GM19025 (cell line): Measurements from ENCODE around the gene TRIO.
A peak's percentile ranks its signal among the peaks of the same experiment; 100 is the strongest.
"Not testable (repeated sequence)": the region's sequence is repeated elsewhere in the genome, so short reads cannot be mapped to it uniquely, and the experiment has no call there.

Experiments used
- ATAC-seq: cut with Tn5 transposase; IDR thresholded peaks from one replicate; pipeline ENCODE4 v1.9.1; 2021; ENCODE audit warnings: mild to moderate bottlenecking, low read depth, moderate library complexity; ENCODE audit not compliant: unreplicated experiment

The TRIO gene

GRCh38 chr5:14201325-14202045 lies 58.3 kb downstream of the TRIO start:
- ATAC-seq = no peak

- ATAC-seq = no peak
These were observed 59.3 kb downstream of the TRIO start for GRCh38 chr5:14202462-14202861.

GRCh38 chr5:14204011-14204670 lies 61.0 kb downstream of the TRIO start:
- ATAC-seq = no peak

- no peak for ATAC-seq
These were observed 61.7 kb downstream of the TRIO start for GRCh38 chr5:14204785-14205321.

- no peak for ATAC-seq
These were observed 63.0 kb downstream of the TRIO start for GRCh38 chr5:14206028-14206725.

DNA sequence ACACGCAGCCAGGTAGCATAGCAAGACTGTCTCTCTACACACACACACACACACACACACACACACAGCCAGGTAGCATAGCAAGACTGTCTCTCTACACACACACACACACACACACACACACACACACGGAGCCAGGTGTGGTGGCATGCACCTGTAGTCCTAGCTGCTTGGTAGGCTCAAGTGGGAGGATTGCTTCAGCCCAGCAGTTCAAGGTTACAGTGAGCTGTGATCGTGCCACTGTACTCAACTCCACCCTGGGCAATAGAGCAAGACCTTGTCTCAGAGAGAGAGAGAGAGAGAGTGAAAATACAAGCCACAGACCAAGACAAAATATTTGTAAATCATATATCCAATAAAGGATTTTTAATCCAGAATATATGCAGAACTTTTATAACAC lies 64.3 kb downstream of the TRIO start:
- not testable (repeated sequence) for ATAC-seq

- peak; percentile 55 for ATAC-seq
These were observed 65.2 kb downstream of the TRIO start for GRCh38 chr5:14208071-14209021.

- no peak for ATAC-seq
These were observed 66.2 kb downstream of the TRIO start for GRCh38 chr5:14209222-14209822.

DNA sequence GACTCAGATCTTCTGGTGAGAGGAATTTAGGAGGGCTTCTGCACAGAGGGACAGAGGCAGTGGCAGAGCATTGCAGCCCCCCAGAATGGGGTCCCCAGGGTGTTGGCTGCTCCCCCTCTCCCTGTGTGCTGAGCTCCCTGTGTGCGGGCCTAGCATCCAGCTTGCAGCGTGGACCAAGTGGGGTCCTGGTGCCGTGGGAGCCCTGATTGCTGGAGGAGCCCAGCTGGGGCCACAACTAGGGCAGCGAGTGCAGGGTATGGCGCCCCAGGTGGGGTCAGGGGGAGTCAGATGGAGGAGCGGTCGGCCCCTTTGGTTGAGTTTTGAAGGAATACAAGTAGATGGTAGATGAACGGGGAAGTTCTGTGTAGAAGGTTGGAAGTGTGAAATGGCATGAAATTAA lies 66.7 kb downstream of the TRIO start:
- ATAC-seq = no peak

DNA sequence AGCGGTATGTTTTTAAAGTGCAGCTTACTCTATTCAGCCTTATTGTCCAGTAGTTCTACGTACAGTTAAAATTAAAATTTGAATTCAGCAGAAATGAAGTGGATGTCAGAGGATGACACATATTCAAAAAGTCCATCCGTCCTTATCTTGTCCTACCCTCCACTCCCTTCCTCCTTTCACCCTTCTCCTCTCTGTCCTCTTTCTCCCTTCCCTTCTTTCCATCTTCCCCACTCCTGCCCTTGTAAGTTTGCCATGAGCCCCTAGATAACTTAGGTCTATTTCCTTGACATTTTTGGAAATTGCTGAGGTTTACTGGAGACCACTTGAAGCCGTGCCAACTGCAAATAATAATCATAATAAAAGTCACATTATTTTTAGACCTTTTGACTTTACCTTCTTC lies 67.6 kb downstream of the TRIO start:
- ATAC-seq = no peak

GRCh38 chr5:14211818-14212803 lies 69.0 kb downstream of the TRIO start:
- peak; percentile 24 for ATAC-seq

GRCh38 chr5:14212838-14213237 lies 69.7 kb downstream of the TRIO start:
- no peak for ATAC-seq

DNA sequence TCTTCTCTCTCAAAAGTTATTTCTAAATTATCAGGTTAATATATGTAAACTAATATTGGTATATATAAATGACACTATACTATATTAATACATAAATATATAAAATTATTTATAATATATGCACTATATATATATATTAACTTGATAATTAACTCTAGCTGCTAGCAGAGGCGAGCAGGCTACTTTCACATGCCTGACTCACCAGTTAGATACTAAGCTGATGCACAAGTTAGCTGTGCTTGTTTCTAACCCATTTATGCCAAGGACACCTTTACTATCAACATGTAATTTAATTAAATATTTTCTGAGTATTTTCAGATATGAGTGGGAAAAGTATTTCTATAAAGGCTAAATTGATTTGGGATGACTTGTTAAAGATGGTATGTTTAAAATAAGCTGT lies 70.1 kb downstream of the TRIO start:
- no peak for ATAC-seq

GRCh38 chr5:14213813-14214585 lies 70.9 kb downstream of the TRIO start:
- peak; percentile 31 for ATAC-seq

DNA sequence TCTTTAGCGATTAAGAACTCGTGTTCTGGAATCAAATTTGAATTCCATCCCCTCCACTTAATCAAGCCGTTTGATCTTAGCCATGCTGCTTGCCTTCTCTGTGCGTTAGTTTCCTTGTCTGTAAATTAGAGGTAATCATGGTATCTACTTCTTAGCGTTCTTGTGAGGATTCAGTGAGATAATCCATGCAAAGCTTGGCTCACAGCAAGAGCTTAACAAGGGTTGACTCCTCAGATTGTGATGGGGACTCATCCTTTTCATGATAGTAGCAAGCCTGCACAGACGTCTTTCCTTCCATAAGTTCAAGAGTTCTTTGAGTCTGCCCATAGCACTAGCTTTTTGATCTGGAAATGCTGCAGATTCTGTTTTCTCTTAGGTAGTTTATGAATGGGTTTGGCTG lies 72.8 kb downstream of the TRIO start:
- no peak for ATAC-seq

- ATAC-seq = no peak
These were observed 73.2 kb downstream of the TRIO start for GRCh38 chr5:14216372-14216771.

GRCh38 chr5:14216902-14217301 lies 73.8 kb downstream of the TRIO start:
- ATAC-seq = no peak

DNA sequence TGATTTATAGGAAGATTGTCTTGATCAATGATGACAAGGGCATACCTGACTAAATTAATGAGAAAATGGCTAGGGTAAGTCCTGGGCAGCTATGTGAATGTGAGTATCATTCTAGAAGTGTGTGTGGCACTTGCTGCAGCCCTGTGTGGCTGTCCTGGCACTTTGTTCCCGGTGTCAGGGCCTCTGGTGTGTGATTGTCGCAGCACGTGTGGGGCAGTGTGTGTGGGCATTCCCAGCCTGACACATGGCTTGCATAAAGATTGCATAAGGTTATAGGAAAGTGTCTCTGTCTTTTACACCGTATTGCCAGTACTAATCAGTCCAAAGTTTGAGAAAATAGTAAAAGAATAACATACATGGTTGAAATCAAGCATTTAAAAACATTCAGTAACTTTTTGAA lies 74.4 kb downstream of the TRIO start:
- no peak for ATAC-seq
